ENCODE results near the gene ALG3.

DNA sequence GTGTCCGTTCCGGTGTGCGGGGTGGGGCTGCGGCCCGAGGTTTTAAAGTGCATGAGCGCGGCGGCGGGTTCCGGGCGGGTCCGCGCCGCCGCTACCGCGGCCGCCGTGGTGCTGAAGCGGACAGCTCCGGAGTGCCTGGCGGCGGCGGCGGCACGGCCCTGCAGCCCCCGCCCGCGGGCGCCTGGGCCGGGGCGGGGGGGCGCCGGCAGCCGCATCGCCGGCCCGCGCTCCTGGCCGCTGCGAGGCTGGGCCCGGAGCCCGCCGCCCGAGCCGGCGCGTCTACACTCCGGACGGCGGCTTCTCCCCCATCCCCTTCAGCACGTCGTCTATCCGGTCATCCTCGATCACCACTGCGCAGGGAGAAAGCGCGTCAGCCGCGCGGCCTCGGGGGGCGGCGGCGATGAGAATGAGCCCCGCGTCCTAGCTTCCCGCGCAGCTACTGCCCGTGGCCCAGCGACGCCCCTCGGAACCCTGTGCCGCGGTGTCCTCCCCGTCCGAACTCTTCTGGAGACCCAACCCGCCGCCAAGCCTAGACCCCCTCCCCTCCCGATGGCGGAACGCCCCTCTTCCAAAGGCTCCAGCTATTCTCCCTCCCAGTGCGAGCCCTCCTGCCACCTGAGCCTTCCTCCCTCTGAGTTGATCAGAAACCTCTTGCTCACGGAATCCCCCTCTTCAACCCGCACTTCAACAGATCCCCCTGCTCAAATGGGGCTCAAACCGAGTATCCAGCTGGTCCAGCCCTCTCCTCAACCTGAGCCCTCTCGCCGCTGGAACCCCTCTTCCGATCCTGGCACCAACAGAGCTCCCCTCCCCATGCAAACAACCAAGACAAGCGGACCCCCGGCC lies 11.3 kb upstream of the ALG3 start:
- TF ChIP-seq POLR2AphosphoS5 (IDR thresholded peaks at IDR 0.05; ENCODE audit: low read depth) (no peak), EZH2phosphoT487 (IDR thresholded peaks at IDR 0.05; ENCODE audit: unreplicated experiment) (no peak), EZH2 (IDR thresholded peaks at IDR 0.05; ENCODE audit: low read depth, unreplicated experiment) (peak; percentile 77), CREB1 (CRISPR knock-in tag; IDR thresholded peaks at IDR 0.05; ENCODE audit: low read depth) (no peak), JUNB (IDR thresholded peaks at IDR 0.05; ENCODE audit: unreplicated experiment) (no peak), STAT1 (IDR thresholded peaks at IDR 0.05; ENCODE audit: unreplicated experiment) (no peak), ZNF114 (CRISPR knock-in tag; IDR thresholded peaks at IDR 0.05) (no peak)
- TF ChIP-seq, protein P1, sequence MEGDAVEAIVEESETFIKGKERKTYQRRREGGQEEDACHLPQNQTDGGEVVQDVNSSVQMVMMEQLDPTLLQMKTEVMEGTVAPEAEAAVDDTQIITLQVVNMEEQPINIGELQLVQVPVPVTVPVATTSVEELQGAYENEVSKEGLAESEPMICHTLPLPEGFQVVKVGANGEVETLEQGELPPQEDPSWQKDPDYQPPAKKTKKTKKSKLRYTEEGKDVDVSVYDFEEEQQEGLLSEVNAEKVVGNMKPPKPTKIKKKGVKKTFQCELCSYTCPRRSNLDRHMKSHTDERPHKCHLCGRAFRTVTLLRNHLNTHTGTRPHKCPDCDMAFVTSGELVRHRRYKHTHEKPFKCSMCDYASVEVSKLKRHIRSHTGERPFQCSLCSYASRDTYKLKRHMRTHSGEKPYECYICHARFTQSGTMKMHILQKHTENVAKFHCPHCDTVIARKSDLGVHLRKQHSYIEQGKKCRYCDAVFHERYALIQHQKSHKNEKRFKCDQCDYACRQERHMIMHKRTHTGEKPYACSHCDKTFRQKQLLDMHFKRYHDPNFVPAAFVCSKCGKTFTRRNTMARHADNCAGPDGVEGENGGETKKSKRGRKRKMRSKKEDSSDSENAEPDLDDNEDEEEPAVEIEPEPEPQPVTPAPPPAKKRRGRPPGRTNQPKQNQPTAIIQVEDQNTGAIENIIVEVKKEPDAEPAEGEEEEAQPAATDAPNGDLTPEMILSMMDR (conservative IDR thresholded peaks at IDR 0.05; ENCODE audit: low read depth in 2 of 2), result no peak
- TF ChIP-seq, protein P2, sequence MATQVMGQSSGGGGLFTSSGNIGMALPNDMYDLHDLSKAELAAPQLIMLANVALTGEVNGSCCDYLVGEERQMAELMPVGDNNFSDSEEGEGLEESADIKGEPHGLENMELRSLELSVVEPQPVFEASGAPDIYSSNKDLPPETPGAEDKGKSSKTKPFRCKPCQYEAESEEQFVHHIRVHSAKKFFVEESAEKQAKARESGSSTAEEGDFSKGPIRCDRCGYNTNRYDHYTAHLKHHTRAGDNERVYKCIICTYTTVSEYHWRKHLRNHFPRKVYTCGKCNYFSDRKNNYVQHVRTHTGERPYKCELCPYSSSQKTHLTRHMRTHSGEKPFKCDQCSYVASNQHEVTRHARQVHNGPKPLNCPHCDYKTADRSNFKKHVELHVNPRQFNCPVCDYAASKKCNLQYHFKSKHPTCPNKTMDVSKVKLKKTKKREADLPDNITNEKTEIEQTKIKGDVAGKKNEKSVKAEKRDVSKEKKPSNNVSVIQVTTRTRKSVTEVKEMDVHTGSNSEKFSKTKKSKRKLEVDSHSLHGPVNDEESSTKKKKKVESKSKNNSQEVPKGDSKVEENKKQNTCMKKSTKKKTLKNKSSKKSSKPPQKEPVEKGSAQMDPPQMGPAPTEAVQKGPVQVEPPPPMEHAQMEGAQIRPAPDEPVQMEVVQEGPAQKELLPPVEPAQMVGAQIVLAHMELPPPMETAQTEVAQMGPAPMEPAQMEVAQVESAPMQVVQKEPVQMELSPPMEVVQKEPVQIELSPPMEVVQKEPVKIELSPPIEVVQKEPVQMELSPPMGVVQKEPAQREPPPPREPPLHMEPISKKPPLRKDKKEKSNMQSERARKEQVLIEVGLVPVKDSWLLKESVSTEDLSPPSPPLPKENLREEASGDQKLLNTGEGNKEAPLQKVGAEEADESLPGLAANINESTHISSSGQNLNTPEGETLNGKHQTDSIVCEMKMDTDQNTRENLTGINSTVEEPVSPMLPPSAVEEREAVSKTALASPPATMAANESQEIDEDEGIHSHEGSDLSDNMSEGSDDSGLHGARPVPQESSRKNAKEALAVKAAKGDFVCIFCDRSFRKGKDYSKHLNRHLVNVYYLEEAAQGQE (IDR thresholded peaks at IDR 0.05; ENCODE audit: unreplicated experiment), result peak; percentile 69
- TF ChIP-seq, protein P3, sequence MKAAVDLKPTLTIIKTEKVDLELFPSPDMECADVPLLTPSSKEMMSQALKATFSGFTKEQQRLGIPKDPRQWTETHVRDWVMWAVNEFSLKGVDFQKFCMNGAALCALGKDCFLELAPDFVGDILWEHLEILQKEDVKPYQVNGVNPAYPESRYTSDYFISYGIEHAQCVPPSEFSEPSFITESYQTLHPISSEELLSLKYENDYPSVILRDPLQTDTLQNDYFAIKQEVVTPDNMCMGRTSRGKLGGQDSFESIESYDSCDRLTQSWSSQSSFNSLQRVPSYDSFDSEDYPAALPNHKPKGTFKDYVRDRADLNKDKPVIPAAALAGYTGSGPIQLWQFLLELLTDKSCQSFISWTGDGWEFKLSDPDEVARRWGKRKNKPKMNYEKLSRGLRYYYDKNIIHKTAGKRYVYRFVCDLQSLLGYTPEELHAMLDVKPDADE (IDR thresholded peaks at IDR 0.05), result no peak

All from GM23338 (cell line).